ENCODE results near the gene CCDC88C. TPM values are rescaled to one million over a fixed set of nuclear protein-coding genes. Genes with fewer than 3 reads are reported as not detected.
"Not testable (repeated sequence)": the region's sequence is repeated elsewhere in the genome, so short reads cannot be mapped to it uniquely, and the experiment has no call there.

The CCDC88C gene
- total RNA-seq, 1 donor from 2014 or later: 44.6 TPM

DNA sequence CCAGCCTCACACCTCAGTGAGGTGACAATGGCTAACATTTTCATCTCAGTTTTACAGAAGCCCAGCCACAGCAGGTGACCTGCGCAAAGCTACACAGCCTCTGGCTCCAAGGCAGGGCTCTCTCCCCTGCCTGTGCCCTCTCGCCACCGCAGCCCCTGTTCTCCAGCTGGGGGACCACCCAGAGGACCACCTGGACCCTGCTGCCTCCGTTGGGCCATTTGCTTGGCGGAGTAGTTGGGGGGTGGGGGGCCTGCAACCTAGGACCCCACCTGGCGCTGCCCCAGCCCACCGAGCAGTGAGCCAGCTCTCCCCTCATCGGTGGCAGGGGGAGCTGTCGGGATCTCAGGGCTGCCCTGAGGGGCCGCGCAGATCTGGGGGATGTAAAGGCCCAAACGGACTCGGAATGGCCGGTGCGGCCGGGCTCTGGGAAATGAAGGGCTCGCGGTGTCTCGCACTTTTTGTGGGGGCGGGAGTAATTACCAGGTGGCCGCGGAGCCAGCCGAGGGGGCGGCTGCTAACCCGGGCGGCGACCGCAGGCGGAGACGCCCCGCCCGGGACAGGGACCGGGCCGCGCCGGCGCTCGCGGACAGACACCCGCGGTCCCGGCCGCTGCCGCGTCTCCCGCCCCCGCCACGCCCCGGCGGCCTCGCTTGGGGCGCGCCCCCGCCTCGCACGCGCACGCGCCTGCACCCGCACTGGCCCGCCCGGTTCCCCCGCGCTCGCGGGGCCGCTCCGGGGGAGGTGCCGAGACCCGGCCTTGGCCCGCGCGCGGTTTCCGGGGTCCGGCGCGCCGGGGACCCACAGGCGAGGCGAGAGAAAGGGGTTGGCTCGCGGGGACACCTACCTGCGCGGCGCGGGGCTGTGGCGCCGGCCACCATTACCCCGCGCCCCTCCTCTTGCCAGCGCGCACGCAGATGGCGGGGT lies 164.5 kb downstream of the CCDC88C start:
- peaks cover 47% of the 10 kb centered on the region for H3K27me3 Mint-ChIP-seq (ENCODE audit: low read depth)
- H3K4me3 Mint-ChIP-seq: peak overlapping the region; percentile 69
- H3K27ac Mint-ChIP-seq (ENCODE audit: unreplicated experiment): no peak overlapping the region
- peaks cover 19% of the 10 kb centered on the region for H3K4me1 Mint-ChIP-seq
- H3K9me3 Mint-ChIP-seq: no peaks in the 10 kb centered on the region
- no peaks in the 10 kb centered on the region for H3K36me3 Mint-ChIP-seq (ENCODE audit: low read depth)
- DNase-seq (ENCODE audit: low read depth, low spot score): peak; percentile 38
- TF ChIP-seq, protein P1, sequence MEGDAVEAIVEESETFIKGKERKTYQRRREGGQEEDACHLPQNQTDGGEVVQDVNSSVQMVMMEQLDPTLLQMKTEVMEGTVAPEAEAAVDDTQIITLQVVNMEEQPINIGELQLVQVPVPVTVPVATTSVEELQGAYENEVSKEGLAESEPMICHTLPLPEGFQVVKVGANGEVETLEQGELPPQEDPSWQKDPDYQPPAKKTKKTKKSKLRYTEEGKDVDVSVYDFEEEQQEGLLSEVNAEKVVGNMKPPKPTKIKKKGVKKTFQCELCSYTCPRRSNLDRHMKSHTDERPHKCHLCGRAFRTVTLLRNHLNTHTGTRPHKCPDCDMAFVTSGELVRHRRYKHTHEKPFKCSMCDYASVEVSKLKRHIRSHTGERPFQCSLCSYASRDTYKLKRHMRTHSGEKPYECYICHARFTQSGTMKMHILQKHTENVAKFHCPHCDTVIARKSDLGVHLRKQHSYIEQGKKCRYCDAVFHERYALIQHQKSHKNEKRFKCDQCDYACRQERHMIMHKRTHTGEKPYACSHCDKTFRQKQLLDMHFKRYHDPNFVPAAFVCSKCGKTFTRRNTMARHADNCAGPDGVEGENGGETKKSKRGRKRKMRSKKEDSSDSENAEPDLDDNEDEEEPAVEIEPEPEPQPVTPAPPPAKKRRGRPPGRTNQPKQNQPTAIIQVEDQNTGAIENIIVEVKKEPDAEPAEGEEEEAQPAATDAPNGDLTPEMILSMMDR (conservative IDR thresholded peaks at IDR 0.05): peak; percentile 42

DNA sequence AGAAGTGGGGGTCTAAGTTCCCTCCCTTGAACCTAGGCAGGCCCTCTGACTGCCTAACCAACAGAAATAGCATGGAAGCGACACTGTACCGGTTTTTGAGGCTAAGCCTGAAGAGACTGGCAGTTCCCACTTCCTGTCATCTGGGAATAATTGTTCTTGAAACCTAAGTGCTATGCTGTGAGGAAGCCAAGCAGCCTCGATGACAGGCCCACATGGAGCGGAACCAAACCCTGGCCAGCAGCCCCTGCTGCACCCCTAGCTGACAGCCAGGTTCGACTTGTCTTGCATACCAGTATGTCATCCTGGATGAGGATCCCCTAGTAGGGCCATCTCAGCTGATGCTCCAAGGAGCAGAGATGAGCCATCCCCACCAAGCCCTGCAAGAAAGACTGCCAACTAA lies 166.7 kb downstream of the CCDC88C start:
- peaks cover 19% of the 10 kb centered on the region for H3K4me1 Mint-ChIP-seq
- peak overlapping the region; percentile 76 for H3K4me3 Mint-ChIP-seq
- no peak overlapping the region for H3K27ac Mint-ChIP-seq (ENCODE audit: unreplicated experiment)
- no peaks in the 10 kb centered on the region for H3K9me3 Mint-ChIP-seq
- H3K27me3 Mint-ChIP-seq (ENCODE audit: low read depth): peaks cover 28% of the 10 kb centered on the region
- no peaks in the 10 kb centered on the region for H3K36me3 Mint-ChIP-seq (ENCODE audit: low read depth)
- TF ChIP-seq, protein P1 (conservative IDR thresholded peaks at IDR 0.05): no peak
- DNase-seq (ENCODE audit: low read depth, low spot score): no peak

DNA sequence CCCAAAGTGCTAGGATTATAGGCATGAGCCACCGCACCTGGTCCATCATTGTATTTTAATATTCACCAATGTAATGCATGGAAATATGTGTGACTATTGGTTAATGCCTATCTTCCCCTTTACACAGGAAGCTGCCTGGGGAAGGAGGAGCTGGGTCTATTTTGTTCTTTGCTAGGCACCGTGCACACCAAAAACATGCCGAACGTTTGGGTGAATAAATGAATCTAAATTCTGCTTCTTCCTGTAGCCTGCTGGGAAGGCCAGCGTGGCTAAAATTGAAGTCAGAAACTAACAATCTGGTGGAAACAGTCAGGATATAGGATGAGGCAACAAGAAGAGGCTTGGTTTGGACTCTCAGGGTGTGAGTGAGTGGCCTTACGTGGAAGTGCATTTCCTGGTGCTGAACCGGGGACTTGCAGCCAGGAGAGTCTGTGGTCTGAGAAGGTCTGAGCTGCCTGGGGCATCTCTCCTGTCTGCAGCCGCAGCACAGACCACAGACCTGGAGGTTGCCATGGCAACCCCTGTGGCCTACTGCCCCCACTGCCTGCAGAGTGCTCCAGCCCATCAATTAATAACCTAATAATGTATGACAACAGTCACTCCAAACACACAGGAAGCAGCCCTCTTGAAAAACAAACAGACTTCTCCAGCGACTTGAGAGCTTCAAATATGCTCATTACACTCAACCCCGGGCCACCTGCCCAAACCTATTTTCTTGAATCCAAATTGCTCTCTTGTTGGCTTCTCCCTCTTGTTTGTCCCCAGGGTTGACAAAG lies 167.6 kb downstream of the CCDC88C start:
- Mint-ChIP-seq H3K36me3 (ENCODE audit: low read depth) (no peaks in the 10 kb centered on the region), H3K4me1 (peaks cover 19% of the 10 kb centered on the region), H3K9me3 (no peaks in the 10 kb centered on the region), H3K27ac (ENCODE audit: unreplicated experiment) (peak overlapping the region; percentile 60), H3K27me3 (ENCODE audit: low read depth) (peaks cover 26% of the 10 kb centered on the region), H3K4me3 (peak overlapping the region; percentile 76)
- TF ChIP-seq, protein P1 (conservative IDR thresholded peaks at IDR 0.05): no peak
- DNase-seq (ENCODE audit: low read depth, low spot score): no peak

DNA sequence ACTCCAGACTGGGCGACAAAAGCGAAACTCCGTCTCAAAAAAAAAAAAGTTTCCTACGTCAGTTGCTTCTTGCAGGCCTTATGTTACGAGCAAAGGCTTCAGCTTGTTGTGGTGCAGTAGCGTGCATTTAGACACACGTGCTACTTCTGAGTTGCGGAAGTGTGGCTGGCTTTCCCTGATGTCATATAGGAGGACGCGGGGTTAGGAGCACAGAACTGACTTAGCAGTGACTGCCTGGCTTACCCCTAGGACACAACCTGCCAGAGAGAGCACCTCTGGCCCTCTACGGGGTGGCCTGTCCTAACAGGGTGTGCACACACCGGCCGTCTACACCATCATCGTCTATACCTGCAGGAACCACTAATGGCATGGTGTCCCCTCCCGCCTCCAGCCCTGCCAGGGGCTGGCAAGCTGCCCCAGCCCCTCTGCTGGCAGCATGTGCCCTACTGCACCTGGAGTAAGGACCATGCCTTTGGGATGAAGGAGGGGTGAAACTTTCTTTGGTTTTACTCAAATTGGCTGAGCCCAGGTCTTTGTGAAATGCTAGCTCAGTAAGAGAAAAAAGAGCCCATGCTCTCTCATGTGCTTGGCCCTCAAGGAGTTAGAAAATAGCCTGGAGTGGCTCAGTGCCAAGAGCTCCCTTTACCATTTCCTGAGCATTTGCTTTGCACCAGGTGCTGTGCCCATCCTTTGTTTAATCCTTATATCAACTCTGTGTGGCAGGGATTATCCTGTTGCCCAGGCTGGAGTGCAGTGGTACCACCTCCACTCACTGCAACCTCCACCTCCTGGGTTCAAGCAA lies 171.4 kb downstream of the CCDC88C start:
- H3K27ac Mint-ChIP-seq (ENCODE audit: unreplicated experiment): no peak overlapping the region
- H3K4me1 Mint-ChIP-seq: peaks cover 15% of the 10 kb centered on the region
- H3K4me3 Mint-ChIP-seq: no peak overlapping the region
- H3K9me3 Mint-ChIP-seq: peaks cover 2% of the 10 kb centered on the region
- H3K36me3 Mint-ChIP-seq (ENCODE audit: low read depth): no peaks in the 10 kb centered on the region
- DNase-seq (ENCODE audit: low read depth, low spot score): no peak
- H3K27me3 Mint-ChIP-seq (ENCODE audit: low read depth): peaks cover 14% of the 10 kb centered on the region
- TF ChIP-seq, protein P1 (conservative IDR thresholded peaks at IDR 0.05): no peak

DNA sequence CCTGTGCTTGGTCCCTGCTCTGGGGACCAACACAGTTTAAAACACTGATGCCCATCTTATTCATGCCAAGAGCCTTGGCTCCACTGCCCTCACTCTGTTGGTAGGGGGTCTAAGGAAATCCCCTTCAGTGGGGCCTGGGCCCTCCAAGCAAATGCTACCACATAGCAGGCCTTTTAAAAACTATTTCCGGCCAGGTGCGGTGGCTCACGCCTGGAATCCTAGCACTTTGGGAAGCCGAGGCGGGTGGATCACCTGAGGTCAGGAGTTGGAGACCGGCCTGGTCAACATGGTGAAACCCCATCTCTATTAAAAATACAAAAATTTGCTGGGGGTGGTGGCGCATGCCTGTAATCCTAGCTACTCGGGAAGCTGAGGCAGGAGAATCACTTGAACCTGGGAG lies 172.0 kb downstream of the CCDC88C start:
- not testable (repeated sequence) for H3K27ac Mint-ChIP-seq (ENCODE audit: unreplicated experiment); H3K9me3 Mint-ChIP-seq; H3K4me1 Mint-ChIP-seq; H3K4me3 Mint-ChIP-seq; DNase-seq (ENCODE audit: low read depth, low spot score); H3K36me3 Mint-ChIP-seq (ENCODE audit: low read depth)
- peaks cover 13% of the 10 kb centered on the region for H3K27me3 Mint-ChIP-seq (ENCODE audit: low read depth)

All from neural crest cell (in vitro differentiated cells).